HG02852 (cell line): ENCODE results near the gene ZBTB20.
"Not testable (repeated sequence)": the region's sequence is repeated elsewhere in the genome, so short reads cannot be mapped to it uniquely, and the experiment has no call there.

ENCODE experiments used
- ATAC-seq: cut with Tn5 transposase; IDR thresholded peaks from one replicate; pipeline ENCODE4 v1.9.1; 2021; ENCODE audit warnings: mild to moderate bottlenecking, moderate library complexity; ENCODE audit not compliant: unreplicated experiment

ZBTB20 gene

DNA sequence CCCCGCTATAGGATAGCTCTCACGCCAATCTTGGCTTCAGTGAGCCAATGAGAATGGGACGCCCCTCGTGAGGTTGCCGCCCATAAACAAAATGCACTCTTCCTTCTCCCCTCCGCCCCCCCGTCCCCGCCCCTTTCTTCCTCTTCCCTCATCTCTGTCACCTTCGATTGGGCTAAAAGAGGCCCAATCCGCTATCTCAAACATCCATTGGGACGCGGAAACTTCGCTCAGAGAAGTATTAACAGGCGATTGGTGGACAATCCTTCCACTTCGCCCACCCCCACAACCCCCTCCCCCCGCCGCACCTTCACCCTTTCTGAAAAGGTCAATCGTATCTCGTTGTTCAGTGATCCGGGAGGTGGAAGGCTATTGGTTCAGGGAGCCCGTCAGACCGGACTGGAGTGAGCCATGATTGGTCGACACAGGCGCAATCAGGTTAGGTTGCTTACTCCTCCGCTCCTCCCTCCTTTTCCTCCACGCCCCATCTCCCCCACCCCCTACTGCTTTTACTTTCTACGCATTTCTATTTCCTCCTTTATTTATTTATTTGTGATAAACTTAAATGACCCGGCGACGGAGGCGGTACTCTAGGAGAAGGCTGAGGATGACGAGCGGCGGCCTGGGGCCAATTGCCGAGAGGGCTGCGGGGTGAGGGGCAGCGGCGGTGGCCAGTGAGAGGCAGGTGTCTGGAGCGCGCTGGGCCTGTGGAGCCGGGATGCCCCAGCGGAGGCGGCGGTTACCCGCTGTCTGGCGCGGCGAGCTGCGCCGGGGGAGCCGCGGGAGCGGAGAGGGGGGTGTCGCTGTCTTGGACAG is 447 bp upstream of the ZBTB20 start:
- peak; percentile 79 for ATAC-seq

DNA sequence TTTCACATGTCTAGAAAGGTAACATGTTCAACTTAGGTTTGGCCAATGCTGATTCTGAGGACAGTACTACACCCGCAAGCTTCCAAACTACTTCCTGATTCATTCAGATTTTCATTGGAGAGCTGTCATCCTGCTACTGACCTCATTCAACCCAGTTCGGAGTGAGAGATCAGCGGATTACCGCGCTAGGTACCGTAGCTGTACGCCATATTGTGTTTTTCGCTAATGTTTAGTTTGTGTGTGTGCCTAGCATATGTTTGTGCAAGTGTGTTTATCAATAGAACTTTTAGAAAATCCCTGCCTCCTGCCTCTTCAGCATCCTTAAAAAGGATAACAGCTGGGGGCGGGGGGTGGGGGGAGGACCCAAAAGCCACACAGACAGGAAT is 1.1 kb downstream of the ZBTB20 start:
- no peak for ATAC-seq

- ATAC-seq = peak; percentile 65
Measured at GRCh38 chr3:115141033-115141757, 5.9 kb downstream of the ZBTB20 start.

- ATAC-seq = no peak
Measured at GRCh38 chr3:115139072-115139471, 8.0 kb downstream of the ZBTB20 start.

DNA sequence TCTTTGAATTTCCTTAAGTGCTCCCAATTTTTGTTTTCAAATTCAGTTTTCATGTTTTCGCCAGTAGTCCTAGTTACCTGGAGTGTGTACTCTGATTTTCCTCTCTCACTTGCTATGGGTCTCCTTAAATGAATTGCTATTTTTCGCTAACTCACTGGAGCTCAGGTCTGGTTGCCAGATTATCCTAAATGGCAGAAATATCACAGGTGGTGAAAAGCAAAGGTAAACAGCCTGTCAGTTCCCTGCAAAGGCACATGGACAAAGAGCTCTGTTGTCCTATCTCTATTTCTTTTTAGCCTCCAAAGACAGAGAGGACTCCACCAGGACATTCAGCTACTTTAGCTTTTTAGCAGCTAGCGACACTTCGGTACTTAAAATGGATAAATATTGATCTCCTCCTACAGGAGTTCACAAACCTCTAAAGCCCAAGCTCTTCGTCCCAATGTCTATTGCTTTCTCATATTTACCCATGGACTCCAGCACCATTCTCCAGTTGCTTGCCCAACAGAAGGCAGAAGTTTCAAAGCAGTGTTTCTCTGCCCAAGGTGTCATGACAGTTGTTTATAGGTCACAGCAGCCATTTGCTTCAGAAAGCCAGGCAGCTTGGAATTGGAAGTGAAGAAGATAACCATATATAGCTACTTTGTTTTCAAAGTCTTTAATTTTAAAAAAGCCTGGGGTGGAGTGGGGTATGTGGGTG is 12.3 kb downstream of the ZBTB20 start:
- no peak for ATAC-seq

GRCh38 chr3:115127208-115127607 is 19.9 kb downstream of the ZBTB20 start:
- no peak for ATAC-seq

DNA sequence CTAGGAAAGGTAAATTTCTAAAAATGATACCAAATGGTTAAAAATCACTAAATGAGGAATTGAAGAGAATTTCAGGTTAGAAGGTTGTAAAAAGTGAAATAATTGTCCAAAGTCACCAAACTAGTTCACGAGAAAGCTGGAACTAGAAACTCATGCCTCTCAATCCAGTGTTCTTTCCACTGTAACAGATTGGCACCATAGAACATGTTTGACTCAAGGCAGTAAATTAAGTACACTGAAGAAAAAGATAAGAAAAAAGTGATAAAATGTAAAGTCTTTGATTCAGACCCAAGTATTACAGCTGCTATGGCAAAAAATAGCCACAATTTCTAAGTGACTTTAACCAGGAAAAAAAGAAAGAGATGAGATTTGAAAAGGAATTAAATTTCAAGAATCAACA is 26.5 kb downstream of the ZBTB20 start:
- no peak for ATAC-seq

GRCh38 chr3:115113367-115113766 is 33.7 kb downstream of the ZBTB20 start:
- no peak for ATAC-seq

DNA sequence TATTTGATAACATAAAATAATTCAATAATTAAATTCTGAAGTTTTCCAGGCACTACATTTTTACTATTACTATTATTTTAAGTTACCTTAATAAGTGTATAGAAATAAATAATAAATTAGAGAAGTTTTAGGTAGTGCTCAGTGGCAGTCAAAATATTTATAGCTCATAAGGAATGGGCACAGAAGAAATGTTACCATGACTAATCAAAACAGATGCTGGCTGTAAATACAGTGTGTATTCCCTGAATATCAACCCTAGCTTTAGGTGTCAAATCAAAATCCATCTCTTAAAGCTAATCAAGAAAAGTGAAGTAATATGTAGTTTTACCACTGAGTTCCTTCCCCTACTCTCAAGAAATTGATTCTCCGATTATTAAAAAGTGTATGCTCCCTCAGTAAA is 35.5 kb downstream of the ZBTB20 start:
- ATAC-seq = no peak

DNA sequence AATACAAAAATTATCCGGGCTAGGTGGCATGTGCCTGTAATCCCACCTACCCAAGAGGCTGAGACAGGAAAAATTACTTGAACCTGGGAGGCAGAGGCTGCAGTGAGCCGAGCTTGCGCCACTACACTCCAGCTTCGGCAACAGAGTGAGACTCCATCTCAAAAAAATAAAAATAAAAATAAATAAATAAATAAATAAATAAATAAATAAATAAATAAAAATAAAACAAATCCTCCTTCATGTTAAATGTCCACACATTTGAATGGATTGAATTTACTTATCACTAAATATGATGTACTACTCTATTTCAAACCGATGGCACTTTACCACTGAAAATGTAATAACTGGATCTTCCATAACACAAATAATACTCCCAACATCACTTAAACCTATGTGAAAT is 36.3 kb downstream of the ZBTB20 start:
- ATAC-seq = no peak

DNA sequence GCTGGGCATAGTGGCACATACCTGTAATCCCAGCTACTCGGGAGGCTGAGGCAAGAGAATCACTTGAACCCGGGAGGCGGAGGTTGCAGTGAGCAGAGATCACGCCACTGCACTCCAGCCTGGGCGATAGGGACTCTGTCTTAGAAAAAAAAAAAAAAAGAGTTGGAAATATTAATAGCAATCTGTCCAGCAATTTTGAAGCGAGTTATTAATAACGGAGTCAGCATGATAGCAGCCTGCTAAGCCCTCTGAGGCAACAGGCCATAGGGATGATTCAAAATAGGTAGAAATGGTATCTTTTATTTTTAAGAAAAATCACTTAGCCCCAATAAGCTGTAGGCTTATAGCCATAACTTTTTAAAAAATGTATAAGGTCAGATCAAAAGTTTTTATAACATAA is 37.0 kb downstream of the ZBTB20 start:
- not testable (repeated sequence) for ATAC-seq

GRCh38 chr3:115108614-115109013 is 38.5 kb downstream of the ZBTB20 start:
- ATAC-seq = no peak

GRCh38 chr3:115102046-115102445 is 45.0 kb downstream of the ZBTB20 start:
- no peak for ATAC-seq

- peak; percentile 8 for ATAC-seq
Measured at GRCh38 chr3:115100806-115101205, 46.3 kb downstream of the ZBTB20 start.

- ATAC-seq = peak; percentile 89
Measured at GRCh38 chr3:115099986-115100571, 47.0 kb downstream of the ZBTB20 start.

DNA sequence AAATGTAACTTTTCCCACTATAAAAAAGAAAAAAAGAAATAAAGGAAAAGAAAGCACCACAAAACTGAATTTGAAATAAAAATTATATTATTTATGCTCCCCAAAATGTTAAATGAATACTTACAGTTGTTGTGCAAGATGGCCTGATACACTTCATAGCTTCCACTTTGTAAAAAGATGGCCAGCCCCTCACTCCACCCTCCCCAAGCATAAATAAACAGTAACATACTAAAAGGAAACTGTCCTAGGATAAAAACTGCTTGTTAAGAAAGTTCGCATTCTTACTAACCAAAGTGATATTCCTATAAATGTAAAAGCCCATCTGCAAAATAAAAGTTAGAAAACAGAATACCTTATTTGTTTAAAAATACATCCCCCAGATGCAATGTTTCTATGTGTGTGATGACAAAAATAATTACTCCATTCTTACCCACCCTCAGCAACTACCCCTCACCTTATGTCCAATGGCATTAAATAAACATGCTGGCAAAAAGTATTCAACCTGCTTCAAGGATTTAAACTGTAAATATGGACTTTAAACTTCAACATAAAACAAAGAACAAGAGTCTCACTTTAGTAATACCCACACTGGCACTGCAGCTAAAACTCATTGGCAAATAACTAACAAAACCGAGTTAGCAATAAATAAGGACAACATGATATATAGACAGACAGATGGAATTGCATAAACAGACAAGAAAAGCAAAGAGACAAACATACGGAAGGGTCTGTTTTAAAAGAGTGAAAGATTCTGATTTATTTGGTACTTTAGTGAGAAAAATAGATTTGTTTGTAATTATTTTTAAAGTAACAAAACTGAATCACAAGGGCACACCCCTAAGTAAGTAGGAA is 47.7 kb downstream of the ZBTB20 start:
- ATAC-seq = peak; percentile 20

- no peak for ATAC-seq
Measured at GRCh38 chr3:115098354-115099073, 48.6 kb downstream of the ZBTB20 start.

- ATAC-seq = no peak
Measured at GRCh38 chr3:115095236-115095635, 51.9 kb downstream of the ZBTB20 start.

DNA sequence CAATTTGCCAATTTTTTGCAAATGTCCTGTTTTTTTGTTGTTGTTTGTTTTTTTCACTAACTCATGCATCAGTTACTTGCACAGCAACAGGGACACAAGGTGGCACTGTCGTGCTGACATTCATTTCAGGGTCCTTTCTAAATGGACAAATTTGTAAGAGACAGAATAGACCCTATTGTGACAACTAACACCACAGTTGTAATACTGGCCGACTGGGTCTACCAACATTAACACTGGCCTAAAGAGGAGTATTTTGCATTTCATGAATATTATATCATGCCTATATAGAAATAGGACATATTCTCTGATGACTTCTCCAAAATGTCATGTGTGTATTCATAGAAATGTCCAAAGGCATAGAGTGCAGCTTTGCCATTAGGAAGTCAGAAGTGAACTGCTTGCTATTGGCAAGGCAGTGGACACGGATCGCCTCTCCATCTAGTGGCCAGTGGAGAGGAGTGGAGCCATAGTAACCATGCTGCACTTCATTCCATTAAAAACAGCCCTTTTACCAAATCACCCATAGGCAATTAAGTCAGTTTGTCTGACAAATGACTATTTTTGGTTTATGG is 54.8 kb downstream of the ZBTB20 start:
- no peak for ATAC-seq
